Hematopoietic multipotent progenitor cell treated with erythropoietin and hydrocortisone succinate and interleukin-3 and kit ligand, for 4 days (in vitro differentiated cells): Measurements from ENCODE around the gene ABR.

Experiments
- DNase-seq: peaks from one replicate; pipeline ENCODE4 v3.0.0-alpha.2; 2015

The ABR gene

DNA sequence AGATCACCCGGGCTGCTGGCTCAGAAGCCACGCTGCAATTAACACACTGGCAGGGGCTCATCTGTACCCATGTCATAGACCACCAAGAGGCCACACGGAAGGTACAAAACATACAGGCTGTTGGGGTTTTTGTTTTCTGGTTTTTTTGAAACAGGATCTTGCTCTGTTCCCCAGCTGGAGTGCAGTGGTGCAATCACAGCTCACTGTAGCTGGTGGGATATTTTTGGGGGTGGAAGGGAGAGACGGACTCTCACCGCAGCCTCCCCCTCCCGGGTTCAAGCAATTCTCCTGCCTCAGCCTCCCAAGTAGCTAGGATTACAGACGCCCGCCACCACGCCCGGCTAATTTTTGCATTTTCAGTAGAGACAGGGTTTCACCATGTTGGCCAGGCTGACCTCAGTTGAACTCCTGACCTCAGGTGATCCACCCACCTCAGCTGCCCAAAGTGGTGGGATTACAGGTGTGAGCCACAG lies 19.5 kb upstream of the ABR start:
- peak; percentile 65 for DNase-seq

DNA sequence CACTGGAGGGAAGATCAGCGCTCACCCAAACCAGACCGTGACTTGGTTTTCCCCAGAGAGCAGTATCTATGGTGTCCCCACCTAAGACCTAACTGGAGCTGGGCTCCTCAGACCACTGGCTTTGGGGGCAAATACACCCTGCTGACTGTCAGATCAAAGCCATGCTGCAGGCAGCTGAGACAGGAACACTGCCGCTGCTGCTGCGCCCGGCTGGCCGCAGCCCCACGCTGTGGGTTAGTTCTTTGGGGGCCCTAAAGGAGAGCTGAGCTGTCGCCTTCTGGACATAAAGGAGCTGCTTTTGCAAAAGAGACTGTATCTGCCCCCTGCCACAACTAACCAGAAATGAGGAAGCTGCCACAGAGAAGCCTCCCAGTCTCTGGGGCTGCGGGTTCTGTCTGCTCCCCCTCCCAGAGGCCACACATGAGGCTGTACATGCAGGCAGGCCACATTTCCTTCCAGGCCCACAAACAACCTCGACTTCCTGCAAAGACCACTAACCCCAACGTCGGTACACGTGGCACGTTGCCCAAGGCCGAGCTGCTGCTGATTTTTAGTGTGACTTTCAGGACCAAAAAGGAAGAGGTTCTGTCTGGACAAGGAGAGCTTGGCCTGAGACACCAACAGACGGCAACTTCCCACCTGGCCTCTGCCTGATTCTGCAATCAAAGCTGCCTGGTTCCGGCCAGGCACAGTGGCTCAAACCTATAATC lies 18.2 kb upstream of the ABR start:
- DNase-seq = peak; percentile 98

DNA sequence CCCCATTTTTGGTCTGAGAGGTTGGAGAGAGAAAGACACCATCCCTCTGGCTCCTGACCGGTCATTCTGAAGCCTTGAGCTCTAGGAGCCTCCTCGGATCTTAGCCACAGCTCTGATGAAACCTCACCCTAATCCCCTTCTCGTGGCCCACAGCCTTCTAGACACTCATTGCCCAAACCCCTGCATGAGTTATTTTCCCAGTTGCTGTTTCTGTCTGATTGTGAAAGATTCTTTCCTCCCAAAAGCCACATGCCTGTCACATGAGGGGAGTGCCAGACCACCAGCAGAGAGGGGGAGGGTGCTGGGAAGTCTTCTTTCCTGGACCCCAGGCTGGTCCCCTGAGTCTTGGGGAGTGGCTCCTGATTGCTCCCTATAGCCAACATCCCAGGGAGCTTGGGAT lies 17.6 kb upstream of the ABR start:
- peak; percentile 88 for DNase-seq

DNA sequence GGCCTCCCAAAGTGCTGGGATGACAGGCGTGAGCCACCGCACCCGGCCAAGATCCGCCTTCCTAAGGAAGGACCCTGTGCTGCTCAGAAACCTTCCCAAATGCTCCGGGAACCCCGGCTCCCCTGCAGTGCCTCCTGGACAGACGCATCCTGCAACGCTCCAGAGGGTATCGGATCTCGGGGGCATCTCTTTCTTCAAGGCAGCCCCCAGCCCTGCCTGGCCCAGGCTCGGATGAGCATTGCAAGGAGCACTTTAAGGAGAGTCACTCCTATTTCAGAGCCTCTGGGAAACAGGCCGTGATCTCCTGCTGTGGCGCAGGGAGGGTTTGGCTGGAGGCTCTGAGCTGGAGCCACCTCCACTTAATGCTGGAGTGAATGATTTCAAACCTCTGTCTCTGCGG lies 17.2 kb upstream of the ABR start:
- no peak for DNase-seq

DNA sequence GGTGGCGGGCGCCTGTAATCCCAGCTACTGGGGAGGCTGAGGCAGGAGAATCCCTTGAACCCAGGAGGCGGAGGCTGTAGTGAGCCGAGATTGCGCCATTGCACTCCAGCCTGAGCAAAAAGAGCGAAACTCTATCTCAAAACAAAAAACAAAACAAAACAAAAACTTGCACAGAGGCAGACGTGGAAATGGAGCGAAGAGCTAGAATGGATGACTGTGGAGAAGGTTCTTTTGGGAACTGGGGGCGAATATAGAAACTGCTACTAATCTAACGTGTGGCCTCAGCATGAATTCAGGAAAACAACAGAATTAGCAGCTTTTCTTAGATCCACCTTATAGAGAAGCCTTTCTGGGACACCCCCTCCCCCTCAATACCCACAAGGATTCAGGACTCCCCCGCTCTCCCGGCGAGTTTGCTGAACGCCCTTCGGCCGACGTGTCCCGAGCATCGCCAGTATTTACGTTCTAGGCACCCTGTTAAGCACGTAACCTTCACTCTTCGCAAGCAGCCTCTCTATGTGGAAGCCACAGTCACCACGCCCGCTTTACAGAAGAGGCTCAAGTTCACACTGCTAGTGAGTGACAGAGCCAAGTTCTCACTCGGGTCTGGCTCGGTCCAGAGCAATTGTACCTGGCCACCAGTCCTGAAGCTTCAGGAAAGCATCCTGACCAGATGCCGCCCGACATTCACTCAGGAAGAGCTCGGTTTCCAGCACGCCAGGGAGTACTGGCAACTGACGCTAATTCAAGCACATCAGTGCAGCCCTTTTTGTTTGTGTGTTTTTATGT lies 13.3 kb upstream of the ABR start:
- DNase-seq = no peak

DNA sequence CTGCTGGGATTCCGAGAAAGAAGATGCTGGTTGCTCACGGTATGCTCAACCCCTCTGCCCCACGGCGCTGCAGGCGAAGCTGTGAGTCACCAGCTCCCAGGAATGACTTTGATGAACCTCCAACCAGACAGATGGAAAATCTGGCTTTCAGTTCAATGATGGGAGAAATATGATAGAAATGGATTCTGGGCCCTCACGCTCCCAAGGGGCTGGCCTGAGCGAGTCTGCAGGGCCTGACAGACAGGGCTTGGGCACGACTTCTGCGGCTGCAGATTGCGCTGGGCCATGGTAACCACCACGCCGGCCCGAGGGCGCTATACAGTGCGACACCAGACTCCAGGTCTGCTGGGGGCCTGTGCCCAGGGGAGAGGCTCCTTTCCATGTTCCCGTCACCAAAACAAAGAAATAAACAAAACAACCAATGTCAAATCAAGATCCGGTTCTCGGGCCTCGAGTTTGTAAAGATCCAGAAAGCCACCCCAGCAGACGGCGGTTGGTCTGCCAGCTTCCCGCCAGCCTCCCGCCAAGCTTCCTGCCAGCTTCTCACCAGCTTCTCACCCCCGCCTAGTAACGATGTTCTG lies 11.1 kb upstream of the ABR start:
- no peak for DNase-seq

DNA sequence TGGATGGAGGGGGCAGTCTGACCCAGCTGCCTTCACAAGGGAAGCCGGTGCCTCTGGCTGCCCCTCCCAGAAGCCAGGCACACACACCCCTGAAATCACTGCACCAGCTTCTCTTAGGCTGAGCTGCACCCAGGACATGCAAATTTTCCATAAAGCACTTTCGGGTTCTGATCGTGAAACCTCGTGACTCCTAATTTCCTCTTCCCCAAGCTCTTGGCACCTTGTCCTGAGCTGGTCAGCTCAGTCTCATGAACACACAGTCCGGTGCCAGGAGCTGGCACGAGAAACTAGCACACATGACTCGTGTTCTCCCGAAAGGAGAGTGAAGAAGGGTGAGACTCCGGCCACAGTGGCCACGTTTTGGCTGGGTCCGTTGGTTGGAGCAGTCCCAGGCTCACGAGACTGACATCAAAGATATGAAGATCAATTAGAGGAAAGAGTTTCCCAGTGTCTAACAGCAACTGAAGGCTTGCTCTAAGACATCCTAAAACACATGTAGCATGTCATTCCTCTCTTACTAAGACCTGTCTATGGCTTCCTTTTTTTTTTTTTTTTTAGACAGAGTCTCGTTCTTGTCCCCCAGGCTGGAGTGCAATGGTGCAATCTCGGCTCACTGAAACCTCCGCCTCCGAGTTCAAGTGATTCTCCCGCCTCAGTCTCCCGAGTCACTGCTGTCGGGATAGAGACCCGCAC lies 9.2 kb upstream of the ABR start:
- no peak for DNase-seq

DNA sequence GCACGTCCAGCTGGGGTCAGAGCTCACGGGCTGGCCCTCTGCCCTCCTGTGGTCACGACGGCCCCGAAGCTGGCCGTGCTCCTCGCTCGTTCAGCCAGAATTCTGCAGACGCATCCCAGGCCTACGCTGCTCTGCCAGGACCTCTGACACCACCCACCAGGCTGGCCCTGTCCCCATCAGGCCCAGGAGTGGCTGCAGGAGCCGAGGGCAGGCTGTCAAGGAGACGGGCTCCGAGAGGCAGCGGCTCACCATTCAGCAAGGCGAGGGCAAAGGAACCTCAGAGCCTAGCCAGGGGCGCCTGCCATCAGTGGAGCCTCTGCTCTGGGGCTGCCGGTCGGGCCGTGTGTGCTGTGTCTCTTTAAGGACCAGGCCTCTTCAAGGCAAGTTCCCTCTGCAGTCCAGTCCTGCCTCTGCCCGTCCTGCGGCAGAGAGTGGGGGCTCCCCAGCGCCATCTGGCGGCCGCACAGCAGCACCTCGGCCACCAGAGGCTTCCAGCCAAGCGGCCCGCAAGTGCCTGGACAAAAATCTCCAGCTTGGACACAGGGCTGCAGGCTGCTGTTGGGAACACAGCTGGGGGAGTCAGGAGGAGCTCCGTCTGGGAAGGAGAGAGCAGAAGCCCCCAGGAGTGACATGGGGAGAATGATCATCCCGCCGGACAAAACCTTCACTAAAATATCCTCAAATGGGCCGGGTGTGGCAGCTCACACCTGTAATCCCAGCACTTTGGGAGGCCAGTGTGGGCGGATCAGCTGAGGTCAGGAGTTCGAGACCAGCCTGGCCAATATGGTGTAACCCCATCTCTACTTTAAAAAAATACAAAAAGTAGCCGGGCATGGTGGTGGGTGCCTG lies 7.4 kb upstream of the ABR start:
- DNase-seq = peak; percentile 91

DNA sequence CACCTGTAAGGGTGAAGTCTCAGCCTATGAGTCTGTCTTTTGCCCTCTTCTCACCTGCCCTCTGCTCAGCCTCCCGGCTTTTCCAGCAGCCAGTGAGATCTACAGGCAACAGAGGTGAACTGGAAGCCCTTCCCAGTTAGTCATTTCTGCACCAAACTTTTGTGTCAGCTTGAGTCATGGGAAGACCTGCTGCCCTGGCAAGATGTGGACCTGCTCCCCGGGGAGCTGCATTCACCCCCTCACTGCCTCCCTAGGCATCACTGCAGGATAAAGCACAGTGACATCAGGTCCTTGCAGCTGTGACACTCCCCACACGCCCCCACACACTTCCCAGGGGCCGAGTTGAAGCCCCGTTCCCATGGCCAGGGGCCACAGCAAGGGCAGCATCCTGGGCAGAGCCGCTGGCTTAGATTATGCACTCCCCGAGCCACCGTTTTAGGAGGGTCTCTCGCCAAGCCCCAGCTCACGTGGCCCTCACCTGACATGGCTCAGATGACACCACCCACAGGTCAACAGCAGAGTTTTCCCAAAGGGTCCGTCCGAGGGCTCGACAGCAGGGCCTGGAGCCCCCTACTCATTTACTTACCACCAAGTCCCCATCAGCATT lies 6.5 kb upstream of the ABR start:
- DNase-seq = no peak

DNA sequence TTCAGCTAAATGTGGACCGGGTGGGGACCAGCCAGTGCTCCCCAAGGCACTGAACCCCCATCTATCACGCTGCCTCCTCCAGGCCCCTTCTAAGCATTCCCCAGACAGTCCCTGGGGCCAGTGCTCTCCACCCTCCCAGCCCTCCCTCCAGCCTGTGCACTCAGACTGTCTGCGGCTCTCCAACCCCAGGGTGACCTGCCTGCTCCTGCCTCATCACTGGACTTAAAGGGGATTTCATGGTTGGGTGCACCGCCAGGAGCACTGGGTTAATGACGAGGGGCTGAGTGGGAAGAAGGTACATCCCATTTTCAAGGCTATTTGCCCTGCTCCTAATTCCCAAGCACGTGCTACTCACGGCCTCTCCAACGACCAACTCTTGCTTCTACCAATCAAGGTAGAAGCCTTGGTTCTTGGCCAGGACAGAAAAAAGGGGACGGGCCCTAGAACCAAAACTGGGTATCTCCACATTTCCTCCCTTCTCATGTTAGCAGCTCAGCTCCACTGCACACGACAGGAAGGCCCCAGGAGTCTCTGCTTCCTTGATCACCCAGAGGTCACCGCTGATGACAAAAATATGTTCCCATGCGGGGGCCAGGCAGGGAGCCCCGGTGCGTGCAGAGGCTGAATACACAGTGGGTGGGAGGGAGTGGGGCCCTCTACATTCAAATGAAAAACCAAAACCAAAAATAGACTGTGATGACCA lies 3.5 kb upstream of the ABR start:
- DNase-seq = peak; percentile 26

DNA sequence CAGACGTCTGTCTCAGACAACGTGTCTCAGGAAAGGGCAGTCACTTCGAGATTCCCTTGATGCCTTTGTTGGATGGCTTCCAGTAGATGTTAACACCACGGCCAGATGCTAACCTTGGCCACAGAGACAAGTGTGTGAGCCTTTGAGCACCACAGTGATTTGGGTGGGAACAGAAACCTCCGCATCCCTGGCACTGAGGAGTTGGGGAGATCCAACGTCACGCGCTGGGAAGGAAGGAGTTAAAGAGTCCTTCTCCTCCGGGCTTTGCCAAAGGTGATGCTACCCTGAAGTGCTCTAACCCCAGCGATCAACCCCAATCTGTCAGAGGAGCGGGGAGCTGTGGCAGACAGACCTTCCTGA lies 3.0 kb upstream of the ABR start:
- DNase-seq = no peak

DNA sequence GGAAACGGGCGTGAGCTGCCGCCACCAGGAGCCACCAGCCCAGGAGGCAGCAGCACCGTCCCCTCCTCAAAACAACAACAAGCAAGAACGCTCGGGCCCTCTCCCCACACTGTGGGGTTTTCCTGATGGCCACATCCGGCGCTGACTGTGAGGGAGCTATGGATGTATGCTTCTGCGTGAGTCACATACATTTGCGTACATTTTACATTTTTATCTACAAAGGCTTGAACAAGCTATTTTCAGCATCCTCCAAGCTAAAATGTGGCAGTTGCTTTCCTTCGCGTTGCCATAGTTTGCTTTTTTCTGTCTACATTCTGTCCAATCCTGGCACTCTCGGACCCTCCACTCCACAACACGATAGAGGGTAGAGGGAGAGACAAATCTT lies 2.0 kb upstream of the ABR start:
- DNase-seq = no peak

DNA sequence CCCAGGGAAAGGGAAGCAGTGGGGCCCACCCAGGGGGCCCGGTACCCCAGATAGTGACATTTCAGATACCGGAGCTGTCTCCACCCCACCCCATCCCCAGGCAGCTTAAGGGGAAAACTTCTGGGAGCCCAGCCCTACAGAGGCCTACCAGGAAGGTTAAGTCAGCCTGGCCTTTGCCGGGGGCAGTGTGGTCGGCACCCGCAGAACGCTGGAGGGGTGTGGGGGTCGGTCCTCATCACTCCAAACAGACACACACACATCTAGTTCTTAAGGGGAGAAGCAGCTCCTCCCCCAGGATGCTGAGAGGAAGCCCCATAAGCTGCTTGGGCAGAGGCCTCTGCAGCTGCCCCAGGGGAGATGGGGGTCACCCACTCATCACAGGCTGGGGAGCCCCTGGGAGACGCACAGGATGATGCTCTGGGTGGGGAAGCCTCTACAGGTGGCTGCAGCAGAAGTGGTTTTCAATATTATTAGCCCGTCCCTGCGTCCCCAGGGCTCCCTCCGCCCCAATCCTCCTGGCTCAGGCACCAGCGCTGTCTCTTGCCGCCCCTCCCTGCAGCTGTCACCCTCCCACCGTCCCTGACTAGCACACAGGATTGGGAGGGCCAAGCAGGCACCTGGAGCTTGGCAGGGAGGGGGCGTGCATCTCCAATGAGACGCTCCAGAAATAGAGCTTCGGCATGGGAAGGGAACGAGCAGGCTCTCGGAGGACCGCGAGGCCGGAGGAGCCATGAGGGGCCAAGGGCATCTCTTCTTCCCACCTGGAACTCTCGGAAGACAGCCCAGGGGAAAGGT lies 1.4 kb upstream of the ABR start:
- no peak for DNase-seq

DNA sequence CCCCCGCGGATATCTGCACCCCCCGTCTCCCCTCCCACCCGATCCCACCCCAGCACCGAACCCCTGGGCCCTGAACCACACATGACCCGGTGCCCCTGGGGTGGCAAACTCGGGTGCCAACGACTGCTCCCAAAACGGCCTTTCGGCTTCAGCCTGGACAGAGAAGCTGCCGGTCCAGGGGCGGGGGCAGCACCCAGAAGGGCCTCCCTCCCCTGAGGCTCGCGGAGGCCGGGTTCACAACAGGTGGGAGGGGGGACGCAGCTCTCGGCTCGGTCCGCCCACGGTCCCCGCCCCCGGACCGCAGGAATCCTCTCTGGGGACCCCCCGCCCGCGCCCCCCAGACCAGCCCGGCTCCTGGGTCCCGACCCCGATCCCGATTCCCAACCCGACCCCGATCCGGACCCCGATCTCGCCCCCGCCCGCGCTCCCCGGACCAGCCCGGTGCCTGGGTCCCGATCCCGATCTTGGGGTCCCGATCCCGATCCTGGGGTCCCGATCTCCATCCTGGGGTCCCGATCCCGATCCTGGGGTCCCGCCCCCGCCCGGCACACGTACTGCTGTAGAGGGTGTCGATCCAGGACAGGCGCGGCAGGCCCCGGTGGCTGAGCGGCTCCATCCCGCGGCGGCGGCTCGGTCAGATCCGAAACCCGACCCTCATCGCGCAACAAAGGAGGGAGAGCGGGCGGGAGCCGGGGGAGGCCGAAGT lies 516 bp downstream of the ABR start:
- DNase-seq = no peak

DNA sequence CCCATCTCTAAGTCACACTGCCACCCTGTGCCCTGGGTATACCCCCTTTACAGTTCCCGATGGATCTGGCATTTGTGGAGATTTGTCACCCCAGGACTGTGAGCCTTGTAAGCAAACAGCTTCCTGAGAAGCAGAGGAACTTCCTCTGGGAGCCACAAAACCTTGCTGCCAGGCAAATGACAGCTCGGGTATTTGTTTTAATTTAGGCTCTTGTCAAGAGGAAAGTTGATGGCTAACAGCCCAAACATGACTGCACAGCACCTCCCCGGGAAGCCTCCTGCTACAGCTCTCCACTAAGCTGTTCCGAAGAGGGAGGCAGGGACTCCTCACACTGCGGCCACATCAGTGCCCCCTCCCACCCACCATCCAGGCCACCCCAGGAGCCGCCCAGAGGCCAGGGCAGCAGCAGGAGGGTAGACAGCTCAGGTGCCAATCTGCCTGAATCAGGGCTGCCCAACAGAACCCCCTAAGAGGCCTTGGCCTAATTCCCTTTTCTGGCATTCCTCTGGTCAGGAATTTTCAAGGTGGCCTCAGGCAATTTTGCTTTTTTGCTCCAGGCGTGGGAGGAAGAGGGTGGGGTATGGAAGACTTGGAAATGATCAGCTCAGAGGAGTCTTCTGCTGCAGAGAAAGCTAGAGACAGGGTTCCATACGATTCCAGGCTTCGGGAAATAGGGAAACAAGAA lies 2.6 kb downstream of the ABR start:
- DNase-seq = no peak

DNA sequence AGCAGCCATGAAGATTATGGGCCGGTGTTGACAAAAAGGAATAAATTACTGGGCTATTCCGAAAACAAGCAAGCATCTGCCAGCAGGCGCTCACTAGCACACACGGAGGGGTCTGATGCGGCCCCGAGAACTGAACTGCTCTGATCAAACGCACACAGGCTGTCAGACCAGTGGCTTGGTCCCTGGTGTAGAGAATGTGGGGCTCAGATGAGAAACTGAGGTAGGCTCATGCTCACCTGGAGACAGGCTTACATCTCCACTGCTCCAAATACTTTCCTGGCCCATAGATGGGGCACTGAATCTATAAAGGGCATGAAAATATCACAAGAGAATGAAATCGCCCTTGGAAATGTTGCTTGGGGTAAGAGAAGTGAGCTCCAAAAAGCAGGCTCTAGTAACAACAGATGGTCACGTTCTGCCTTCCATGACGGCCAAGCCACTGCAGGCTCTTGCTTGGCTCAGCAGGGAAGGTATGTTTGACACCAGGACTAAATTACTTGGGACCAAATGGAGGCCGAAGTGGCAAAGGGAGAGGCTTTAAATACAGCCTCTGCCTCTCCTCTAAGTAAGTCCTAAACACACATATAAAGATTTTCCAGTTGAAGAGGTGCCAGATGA lies 5.4 kb downstream of the ABR start:
- DNase-seq = no peak

DNA sequence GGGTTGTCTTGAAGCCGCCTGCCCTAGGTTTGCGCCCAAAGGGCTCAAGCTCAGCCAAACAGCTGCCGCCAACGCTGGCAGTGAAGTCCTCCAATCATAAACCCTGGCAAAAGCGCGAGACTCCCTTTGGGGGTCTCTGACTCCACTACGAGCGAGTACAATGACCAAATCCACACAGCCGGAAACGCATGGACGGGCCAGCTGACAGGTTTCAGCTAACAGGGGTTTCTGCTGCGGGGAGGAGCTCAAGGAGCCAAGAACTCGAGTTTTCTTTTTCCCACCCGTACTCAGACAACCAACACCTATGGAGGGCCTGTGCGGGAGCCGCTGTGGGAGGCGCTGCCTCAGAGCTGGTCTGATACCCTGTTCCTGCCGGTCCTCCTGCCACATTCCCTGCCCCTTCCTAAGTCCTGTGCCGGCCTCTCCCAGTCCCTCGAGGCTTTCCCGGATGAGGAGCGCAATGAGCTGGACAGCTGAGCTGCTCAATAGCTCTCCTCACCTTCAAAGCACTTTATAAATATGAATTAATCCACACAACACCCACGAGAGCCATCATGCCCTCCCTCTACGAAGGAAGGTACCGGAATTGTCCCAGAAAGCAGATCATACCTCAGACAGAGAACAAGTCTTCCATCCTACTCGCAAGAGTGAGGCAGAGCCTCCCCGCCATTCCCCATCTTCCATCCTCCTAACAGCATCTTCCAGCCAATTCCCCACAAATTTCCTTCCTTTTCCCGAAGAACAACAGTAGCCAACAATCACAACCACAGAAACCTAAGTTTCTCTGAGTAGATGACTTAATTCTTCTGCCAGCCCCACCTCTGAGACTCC lies 6.1 kb downstream of the ABR start:
- DNase-seq = no peak

DNA sequence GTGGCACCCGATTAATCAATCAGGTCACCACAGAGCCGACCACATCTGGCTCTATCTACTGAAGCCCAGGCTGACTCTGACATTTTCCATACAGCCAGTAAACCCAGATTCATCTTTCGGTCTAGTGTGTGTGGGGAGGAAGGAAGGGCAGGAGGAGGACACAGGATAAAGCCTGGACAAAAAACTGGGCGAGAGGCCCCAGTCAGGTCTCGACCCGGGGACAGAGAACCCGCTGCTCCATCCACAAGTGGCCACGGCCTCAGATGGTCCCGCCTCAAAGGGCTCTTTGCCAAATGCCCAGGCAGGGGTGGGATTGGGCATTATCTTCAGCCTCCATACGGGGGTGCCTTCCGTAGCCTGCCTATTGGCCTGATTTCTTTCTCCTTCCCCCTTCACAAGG lies 7.8 kb downstream of the ABR start:
- peak; percentile 37 for DNase-seq
